Gastrocnemius medialis (tissue), 4 donors: ENCODE measurements around the gene CACNA1S.

Source experiments
- CTCF ChIP-seq, 5 experiments: fragments of 450-650 bp in 3 of 5; fragments of 200-600 bp in 2 of 5; sonication (generic) in 2 of 5; IDR thresholded peaks in 4 of 5; conservative IDR thresholded peaks in 1 of 5; 1 replicate in 4 of 5; 2 replicates in 1 of 5; pipeline ENCODE4 v1.5.1; 2016 to 2019; ENCODE audit warnings: antibody characterized with exemption in 5 of 5, mild to moderate bottlenecking in 3 of 5, moderate library complexity in 3 of 5
- POLR2A ChIP-seq, 2 donors: fragments of 450-650 bp; IDR thresholded peaks; one replicate each; pipeline ENCODE4 v1.6.1; 2017; ENCODE audit warnings: antibody characterized with exemption in 2 of 2, mild to moderate bottlenecking in 2 of 2, moderate library complexity in 2 of 2

GRCh38 chr1:201111156-201111555 lies 1.1 kb downstream of the CACNA1S start:
- TF ChIP-seq CTCF (IDR thresholded peaks at IDR 0.05 in 4 of 5, conservative IDR thresholded peaks at IDR 0.05 in 1 of 5) (no peak), POLR2A (IDR thresholded peaks at IDR 0.05) (no peak)
